HEK293 (cell line): Measurements from ENCODE around the gene ZNF865.

Experiments
- GLIS1 ChIP-seq: fragments of 450-650 bp; formaldehyde crosslinking; IDR thresholded peaks from 2 replicates; pipeline ENCODE4 v1.5.1; 2016; ENCODE audit warnings: missing biosample characterization, missing genetic modification characterization
- GLIS2 ChIP-seq: fragments of 450-650 bp; formaldehyde crosslinking; IDR thresholded peaks from 2 replicates; pipeline ENCODE4 v1.5.1; 2016; ENCODE audit warnings: missing biosample characterization, missing genetic modification characterization
- KLF10 ChIP-seq: fragments of 450-650 bp; IDR thresholded peaks from 2 replicates; pipeline ENCODE4 v1.5.1; 2018; ENCODE audit warnings: missing biosample characterization, mild to moderate bottlenecking, missing genetic modification characterization
- KLF7 ChIP-seq: fragments of 450-650 bp; formaldehyde crosslinking; IDR thresholded peaks from 2 replicates; pipeline ENCODE4 v1.5.1; 2016; ENCODE audit warnings: missing biosample characterization, missing genetic modification characterization, borderline replicate concordance
- SETDB1 ChIP-seq: IDR thresholded peaks from one replicate; pipeline ENCODE4 v1.6.1; 2017; ENCODE audit warnings: mild to moderate bottlenecking, low read length, moderate library complexity, mixed read lengths; ENCODE audit not compliant: insufficient read length
- SP2 ChIP-seq: fragments of 450-650 bp; formaldehyde crosslinking; IDR thresholded peaks from 2 replicates; pipeline ENCODE4 v1.5.1; 2016; ENCODE audit warnings: missing biosample characterization, missing genetic modification characterization
- TRIM28 ChIP-seq: IDR thresholded peaks from 2 replicates; pipeline ENCODE4 v1.6.1; 2011; ENCODE audit warnings: low read length, control low read depth, borderline replicate concordance
- ZBTB48 ChIP-seq: fragments of 450-650 bp; formaldehyde crosslinking; IDR thresholded peaks from 2 replicates; pipeline ENCODE4 v1.5.1; 2016; ENCODE audit warnings: missing biosample characterization, missing genetic modification characterization
- ZBTB7A ChIP-seq: fragments of 450-650 bp; formaldehyde crosslinking; IDR thresholded peaks from 2 replicates; pipeline ENCODE4 v1.5.1; 2016; ENCODE audit warnings: low read depth, missing biosample characterization, missing genetic modification characterization
- ZNF248 ChIP-seq: fragments of 450-650 bp; formaldehyde crosslinking; IDR thresholded peaks from 2 replicates; pipeline ENCODE4 v1.5.1; 2017; ENCODE audit warnings: missing biosample characterization, missing genetic modification characterization
- ZNF266 ChIP-seq: fragments of 450-650 bp; formaldehyde crosslinking; IDR thresholded peaks from 2 replicates; pipeline ENCODE4 v1.5.1; 2016; ENCODE audit warnings: missing biosample characterization, missing genetic modification characterization, low read depth
- ZNF324 ChIP-seq: fragments of 450-650 bp; formaldehyde crosslinking; IDR thresholded peaks from 2 replicates; pipeline ENCODE4 v1.5.1; 2016; ENCODE audit warnings: missing biosample characterization, missing genetic modification characterization
- ZNF341 ChIP-seq: fragments of 450-650 bp; formaldehyde crosslinking; IDR thresholded peaks from 2 replicates; pipeline ENCODE4; 2016; ENCODE audit warnings: low read depth, missing biosample characterization, missing genetic modification characterization
- ZNF473 ChIP-seq: fragments of 450-650 bp; formaldehyde crosslinking; IDR thresholded peaks from 2 replicates; pipeline ENCODE4 v1.5.1; 2017; ENCODE audit warnings: missing biosample characterization, missing genetic modification characterization
- ZNF555 ChIP-seq: fragments of 450-650 bp; formaldehyde crosslinking; conservative IDR thresholded peaks from 2 replicates; pipeline ENCODE4 v1.5.1; 2017; ENCODE audit warnings: missing biosample characterization, mild to moderate bottlenecking, missing genetic modification characterization, inconsistent platforms
- ZNF600 ChIP-seq: fragments of 450-650 bp; formaldehyde crosslinking; IDR thresholded peaks from 2 replicates; pipeline ENCODE4 v1.5.1; 2016; ENCODE audit warnings: missing biosample characterization, missing genetic modification characterization
- ZNF76 ChIP-seq: fragments of 450-650 bp; formaldehyde crosslinking; IDR thresholded peaks from 2 replicates; pipeline ENCODE4; 2016; ENCODE audit warnings: low read depth, missing biosample characterization, missing genetic modification characterization, borderline replicate concordance
- TF ChIP-seq, protein P1 (sequence below): fragments of 450-650 bp; formaldehyde crosslinking; IDR thresholded peaks from 2 replicates; pipeline ENCODE4 v1.5.1; 2016; ENCODE audit warnings: missing biosample characterization, missing genetic modification characterization
- TF ChIP-seq, protein P2 (sequence below): fragments of 450-650 bp; formaldehyde crosslinking; IDR thresholded peaks from 2 replicates; pipeline ENCODE4 v1.5.1; 2017; ENCODE audit warnings: missing biosample characterization, missing genetic modification characterization
- TF ChIP-seq, protein P3 (sequence below): fragments of 450-650 bp; formaldehyde crosslinking; IDR thresholded peaks from 2 replicates; pipeline ENCODE4 v1.5.1; 2016; ENCODE audit warnings: missing biosample characterization, missing genetic modification characterization
- TF ChIP-seq, protein P4 (sequence below): fragments of 450-650 bp; formaldehyde crosslinking; IDR thresholded peaks from 2 replicates; pipeline ENCODE4 v1.5.1; 2016; ENCODE audit warnings: missing biosample characterization, missing genetic modification characterization
- TF ChIP-seq, protein P5 (sequence below): fragments of 450-650 bp; formaldehyde crosslinking; IDR thresholded peaks from 2 replicates; pipeline ENCODE4 v1.5.1; 2016; ENCODE audit warnings: missing biosample characterization, missing genetic modification characterization
- TF ChIP-seq, protein P6 (sequence below): fragments of 450-650 bp; formaldehyde crosslinking; IDR thresholded peaks from 2 replicates; pipeline ENCODE4 v1.5.1; 2016; ENCODE audit warnings: missing biosample characterization, missing genetic modification characterization

The ZNF865 gene

DNA sequence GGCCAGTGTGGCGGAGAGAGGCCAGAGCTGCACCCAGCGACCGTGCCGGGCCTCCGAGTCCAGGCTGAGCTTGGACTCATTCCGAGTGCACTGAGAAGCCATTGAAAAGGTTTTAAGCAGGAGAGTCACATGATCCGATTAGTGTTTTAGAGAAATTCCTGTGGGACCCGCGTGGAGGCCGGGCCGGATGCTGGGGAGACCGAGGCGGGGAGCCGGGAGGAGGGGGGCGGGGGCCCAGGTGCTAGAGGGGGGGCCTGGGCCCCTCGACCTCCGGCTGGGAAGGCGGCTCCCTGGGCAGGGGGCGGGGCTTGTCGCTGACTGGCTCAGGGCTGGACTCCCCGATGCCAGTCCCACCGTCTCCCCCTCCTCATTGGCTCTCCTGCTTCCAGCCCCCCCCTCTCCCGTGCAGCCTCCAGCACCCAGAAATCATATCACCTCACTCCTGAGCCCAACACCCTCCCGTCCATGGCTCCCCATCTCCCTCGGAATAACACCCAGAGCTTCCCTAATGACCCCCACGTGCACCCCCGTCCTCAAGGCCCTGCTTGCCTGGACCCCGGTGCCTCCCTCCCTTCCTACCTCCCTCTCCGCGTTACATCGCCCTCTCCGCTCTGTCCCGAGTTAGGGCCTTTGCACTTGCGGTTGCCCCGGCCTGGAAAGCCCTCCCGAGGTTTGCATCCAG lies 19.6 kb upstream of the ZNF865 start (continued):
- TF ChIP-seq, protein P1, sequence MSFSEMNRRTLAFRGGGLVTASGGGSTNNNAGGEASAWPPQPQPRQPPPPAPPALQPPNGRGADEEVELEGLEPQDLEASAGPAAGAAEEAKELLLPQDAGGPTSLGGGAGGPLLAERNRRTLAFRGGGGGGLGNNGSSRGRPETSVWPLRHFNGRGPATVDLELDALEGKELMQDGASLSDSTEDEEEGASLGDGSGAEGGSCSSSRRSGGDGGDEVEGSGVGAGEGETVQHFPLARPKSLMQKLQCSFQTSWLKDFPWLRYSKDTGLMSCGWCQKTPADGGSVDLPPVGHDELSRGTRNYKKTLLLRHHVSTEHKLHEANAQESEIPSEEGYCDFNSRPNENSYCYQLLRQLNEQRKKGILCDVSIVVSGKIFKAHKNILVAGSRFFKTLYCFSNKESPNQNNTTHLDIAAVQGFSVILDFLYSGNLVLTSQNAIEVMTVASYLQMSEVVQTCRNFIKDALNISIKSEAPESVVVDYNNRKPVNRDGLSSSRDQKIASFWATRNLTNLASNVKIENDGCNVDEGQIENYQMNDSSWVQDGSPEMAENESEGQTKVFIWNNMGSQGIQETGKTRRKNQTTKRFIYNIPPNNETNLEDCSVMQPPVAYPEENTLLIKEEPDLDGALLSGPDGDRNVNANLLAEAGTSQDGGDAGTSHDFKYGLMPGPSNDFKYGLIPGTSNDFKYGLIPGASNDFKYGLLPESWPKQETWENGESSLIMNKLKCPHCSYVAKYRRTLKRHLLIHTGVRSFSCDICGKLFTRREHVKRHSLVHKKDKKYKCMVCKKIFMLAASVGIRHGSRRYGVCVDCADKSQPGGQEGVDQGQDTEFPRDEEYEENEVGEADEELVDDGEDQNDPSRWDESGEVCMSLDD (tag by site-specific recombination): peak; percentile 97
- TF ChIP-seq KLF7 (tag by site-specific recombination) (no peak), ZNF76 (no peak), KLF10 (tag by site-specific recombination) (peak; percentile 57), SETDB1 (no peak), SP2 (tag by site-specific recombination) (peak; percentile 91), GLIS2 (tag by site-specific recombination) (peak; percentile 93), ZBTB48 (tag by site-specific recombination) (peak; percentile 24; the same call in 1 of the 2 replicates), ZNF248 (tag by site-specific recombination) (no peak), ZBTB7A (tag by site-specific recombination) (0 out of 2 replicates have a peak, but pooled peaks have one; percentile 22), ZNF473 (tag by site-specific recombination) (no peak), ZNF266 (no peak; the same call in 1 of the 2 replicates), GLIS1 (tag by site-specific recombination) (peak; percentile 60), ZNF324 (tag by site-specific recombination) (no peak), TRIM28 (no peak), ZNF341 (tag by site-specific recombination) (no peak), ZNF600 (tag by site-specific recombination) (peak; percentile 43), ZNF555 (no peak)
- TF ChIP-seq, protein P2, sequence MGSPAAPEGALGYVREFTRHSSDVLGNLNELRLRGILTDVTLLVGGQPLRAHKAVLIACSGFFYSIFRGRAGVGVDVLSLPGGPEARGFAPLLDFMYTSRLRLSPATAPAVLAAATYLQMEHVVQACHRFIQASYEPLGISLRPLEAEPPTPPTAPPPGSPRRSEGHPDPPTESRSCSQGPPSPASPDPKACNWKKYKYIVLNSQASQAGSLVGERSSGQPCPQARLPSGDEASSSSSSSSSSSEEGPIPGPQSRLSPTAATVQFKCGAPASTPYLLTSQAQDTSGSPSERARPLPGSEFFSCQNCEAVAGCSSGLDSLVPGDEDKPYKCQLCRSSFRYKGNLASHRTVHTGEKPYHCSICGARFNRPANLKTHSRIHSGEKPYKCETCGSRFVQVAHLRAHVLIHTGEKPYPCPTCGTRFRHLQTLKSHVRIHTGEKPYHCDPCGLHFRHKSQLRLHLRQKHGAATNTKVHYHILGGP: no peak
- TF ChIP-seq, protein P3, sequence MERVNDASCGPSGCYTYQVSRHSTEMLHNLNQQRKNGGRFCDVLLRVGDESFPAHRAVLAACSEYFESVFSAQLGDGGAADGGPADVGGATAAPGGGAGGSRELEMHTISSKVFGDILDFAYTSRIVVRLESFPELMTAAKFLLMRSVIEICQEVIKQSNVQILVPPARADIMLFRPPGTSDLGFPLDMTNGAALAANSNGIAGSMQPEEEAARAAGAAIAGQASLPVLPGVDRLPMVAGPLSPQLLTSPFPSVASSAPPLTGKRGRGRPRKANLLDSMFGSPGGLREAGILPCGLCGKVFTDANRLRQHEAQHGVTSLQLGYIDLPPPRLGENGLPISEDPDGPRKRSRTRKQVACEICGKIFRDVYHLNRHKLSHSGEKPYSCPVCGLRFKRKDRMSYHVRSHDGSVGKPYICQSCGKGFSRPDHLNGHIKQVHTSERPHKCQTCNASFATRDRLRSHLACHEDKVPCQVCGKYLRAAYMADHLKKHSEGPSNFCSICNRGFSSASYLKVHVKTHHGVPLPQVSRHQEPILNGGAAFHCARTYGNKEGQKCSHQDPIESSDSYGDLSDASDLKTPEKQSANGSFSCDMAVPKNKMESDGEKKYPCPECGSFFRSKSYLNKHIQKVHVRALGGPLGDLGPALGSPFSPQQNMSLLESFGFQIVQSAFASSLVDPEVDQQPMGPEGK: peak; percentile 95
- TF ChIP-seq, protein P4, sequence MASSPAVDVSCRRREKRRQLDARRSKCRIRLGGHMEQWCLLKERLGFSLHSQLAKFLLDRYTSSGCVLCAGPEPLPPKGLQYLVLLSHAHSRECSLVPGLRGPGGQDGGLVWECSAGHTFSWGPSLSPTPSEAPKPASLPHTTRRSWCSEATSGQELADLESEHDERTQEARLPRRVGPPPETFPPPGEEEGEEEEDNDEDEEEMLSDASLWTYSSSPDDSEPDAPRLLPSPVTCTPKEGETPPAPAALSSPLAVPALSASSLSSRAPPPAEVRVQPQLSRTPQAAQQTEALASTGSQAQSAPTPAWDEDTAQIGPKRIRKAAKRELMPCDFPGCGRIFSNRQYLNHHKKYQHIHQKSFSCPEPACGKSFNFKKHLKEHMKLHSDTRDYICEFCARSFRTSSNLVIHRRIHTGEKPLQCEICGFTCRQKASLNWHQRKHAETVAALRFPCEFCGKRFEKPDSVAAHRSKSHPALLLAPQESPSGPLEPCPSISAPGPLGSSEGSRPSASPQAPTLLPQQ (tag by site-specific recombination): peak; percentile 72; the same call in 1 of the 2 replicates
- TF ChIP-seq, protein P5, sequence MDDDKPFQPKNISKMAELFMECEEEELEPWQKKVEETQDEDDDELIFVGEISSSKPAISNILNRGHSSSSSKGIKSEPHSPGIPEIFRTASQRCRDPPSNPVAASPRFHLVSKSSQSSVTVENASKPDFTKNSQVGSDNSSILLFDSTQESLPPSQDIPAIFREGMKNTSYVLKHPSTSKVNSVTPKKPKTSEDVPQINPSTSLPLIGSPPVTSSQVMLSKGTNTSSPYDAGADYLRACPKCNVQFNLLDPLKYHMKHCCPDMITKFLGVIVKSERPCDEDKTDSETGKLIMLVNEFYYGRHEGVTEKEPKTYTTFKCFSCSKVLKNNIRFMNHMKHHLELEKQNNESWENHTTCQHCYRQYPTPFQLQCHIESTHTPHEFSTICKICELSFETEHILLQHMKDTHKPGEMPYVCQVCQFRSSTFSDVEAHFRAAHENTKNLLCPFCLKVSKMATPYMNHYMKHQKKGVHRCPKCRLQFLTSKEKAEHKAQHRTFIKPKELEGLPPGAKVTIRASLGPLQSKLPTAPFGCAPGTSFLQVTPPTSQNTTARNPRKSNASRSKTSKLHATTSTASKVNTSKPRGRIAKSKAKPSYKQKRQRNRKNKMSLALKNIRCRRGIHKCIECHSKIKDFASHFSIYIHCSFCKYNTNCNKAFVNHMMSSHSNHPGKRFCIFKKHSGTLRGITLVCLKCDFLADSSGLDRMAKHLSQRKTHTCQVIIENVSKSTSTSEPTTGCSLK: no peak
- TF ChIP-seq, protein P6, sequence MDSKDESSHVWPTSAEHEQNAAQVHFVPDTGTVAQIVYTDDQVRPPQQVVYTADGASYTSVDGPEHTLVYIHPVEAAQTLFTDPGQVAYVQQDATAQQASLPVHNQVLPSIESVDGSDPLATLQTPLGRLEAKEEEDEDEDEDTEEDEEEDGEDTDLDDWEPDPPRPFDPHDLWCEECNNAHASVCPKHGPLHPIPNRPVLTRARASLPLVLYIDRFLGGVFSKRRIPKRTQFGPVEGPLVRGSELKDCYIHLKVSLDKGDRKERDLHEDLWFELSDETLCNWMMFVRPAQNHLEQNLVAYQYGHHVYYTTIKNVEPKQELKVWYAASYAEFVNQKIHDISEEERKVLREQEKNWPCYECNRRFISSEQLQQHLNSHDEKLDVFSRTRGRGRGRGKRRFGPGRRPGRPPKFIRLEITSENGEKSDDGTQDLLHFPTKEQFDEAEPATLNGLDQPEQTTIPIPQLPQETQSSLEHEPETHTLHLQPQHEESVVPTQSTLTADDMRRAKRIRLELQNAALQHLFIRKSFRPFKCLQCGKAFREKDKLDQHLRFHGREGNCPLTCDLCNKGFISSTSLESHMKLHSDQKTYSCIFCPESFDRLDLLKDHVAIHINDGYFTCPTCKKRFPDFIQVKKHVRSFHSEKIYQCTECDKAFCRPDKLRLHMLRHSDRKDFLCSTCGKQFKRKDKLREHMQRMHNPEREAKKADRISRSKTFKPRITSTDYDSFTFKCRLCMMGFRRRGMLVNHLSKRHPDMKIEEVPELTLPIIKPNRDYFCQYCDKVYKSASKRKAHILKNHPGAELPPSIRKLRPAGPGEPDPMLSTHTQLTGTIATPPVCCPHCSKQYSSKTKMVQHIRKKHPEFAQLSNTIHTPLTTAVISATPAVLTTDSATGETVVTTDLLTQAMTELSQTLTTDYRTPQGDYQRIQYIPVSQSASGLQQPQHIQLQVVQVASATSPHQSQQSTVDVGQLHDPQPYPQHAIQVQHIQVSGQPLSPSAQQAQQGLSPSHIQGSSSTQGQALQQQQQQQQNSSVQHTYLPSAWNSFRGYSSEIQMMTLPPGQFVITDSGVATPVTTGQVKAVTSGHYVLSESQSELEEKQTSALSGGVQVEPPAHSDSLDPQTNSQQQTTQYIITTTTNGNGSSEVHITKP (tag by site-specific recombination): peak; percentile 66
